DND-41 (cell line): ENCODE data around the gene RASA2.

ENCODE experiments used
- ATAC-seq: fragments of 200-7000 bp; cut with Tn5 transposase; 3 replicates; pipeline ENCODE4 v1.9.1; 2021; ENCODE audit warnings: low read depth; ENCODE audit not compliant: insufficient read depth
- DNase-seq: peaks from one replicate; pipeline ENCODE4 v3.0.0-alpha.2; 2020
- H2AFZ ChIP-seq: 2 replicates; pipeline ENCODE4 v1.6.0; 2012; ENCODE audit warnings: low read depth, low read length
- H3K27ac ChIP-seq: 2 replicates; pipeline ENCODE4 v1.5.1; 2012; ENCODE audit warnings: low read length, inconsistent platforms
- H3K27me3 ChIP-seq: fragments of 200-600 bp; sonication (generic); 2 replicates; pipeline ENCODE4 v1.6.0; 2012; ENCODE audit warnings: low read length, mild to moderate bottlenecking, inconsistent platforms; ENCODE audit not compliant: insufficient read depth, poor library complexity
- H3K36me3 ChIP-seq: 2 replicates; pipeline ENCODE4 v1.5.1; 2012; ENCODE audit warnings: low read length, inconsistent platforms; ENCODE audit not compliant: insufficient read depth
- H3K4me1 ChIP-seq: 2 replicates; pipeline ENCODE4 v1.5.1; 2012; ENCODE audit warnings: mild to moderate bottlenecking, low read length; ENCODE audit not compliant: insufficient read depth
- H3K4me2 ChIP-seq: 2 replicates; pipeline ENCODE4 v1.6.0; 2012; ENCODE audit warnings: mild to moderate bottlenecking, moderate library complexity, low read length, inconsistent platforms; ENCODE audit not compliant: insufficient read depth
- H3K4me3 ChIP-seq, 2 experiments: fragments of 200-600 bp in 1 of 2; shearing (Covaris generic) in 1 of 2; 2 replicates each; pipeline ENCODE4 v1.5.1; 2012 to 2016; ENCODE audit warnings: inconsistent platforms in 2 of 2, low read length in 2 of 2, mild to moderate bottlenecking in 2 of 2, low read depth in 1 of 2, moderate library complexity in 1 of 2
- H3K79me2 ChIP-seq: 2 replicates; pipeline ENCODE4 v1.6.0; 2012; ENCODE audit warnings: low read length, inconsistent platforms; ENCODE audit not compliant: insufficient read depth
- H3K9ac ChIP-seq: 2 replicates; pipeline ENCODE4 v1.6.0; 2012; ENCODE audit warnings: low read depth, mild to moderate bottlenecking, inconsistent platforms, low read length, moderate library complexity
- H3K9me3 ChIP-seq: 2 replicates; pipeline ENCODE4 v1.5.1; 2012; ENCODE audit warnings: low read length, moderate library complexity, mild to moderate bottlenecking, inconsistent platforms; ENCODE audit not compliant: insufficient read depth, severe bottlenecking
- H4K20me1 ChIP-seq: 2 replicates; pipeline ENCODE4 v1.6.0; 2012; ENCODE audit warnings: low read length; ENCODE audit not compliant: insufficient read depth
- EZH2 ChIP-seq: IDR thresholded peaks from 3 replicates; pipeline ENCODE4 v1.6.1; 2012; ENCODE audit warnings: borderline replicate concordance, low read depth, mild to moderate bottlenecking, moderate library complexity, low read length, inconsistent platforms; ENCODE audit not compliant: severe bottlenecking
- TF ChIP-seq, protein P1 (sequence below): IDR thresholded peaks from 2 replicates; pipeline ENCODE4 v1.5.1; 2012; ENCODE audit warnings: borderline replicate concordance, low read length, moderate library complexity, mild to moderate bottlenecking; ENCODE audit not compliant: poor library complexity, severe bottlenecking; ENCODE audit errors: extremely low read depth

Gene RASA2

DNA sequence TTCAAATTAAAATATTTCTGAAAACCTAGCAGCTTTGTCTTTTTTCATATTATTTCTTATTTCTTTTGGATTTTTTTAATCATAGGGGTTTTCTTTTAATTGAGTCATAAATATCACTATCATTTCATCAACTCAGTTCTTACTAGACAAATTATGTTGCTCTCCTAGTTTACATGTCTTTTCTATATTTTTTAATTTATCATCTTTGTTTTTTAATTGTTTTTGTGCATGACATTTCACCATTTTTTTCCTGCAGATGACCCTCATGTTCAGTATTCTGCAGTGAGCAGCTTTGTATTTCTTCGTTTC is 89.9 kb downstream of the RASA2 start:
- H3K27ac ChIP-seq, result no peak overlapping the region
- H3K9me3 ChIP-seq, result no peaks in the 10 kb centered on the region
- no peak overlapping the region for H3K4me2 ChIP-seq
- H3K4me1 ChIP-seq, result no peaks in the 10 kb centered on the region
- no peak overlapping the region for H2AFZ ChIP-seq
- no peaks in the 10 kb centered on the region for H4K20me1 ChIP-seq
- no peaks in the 10 kb centered on the region for H3K27me3 ChIP-seq
- ATAC-seq, result no peak
- H3K36me3 ChIP-seq, result peaks cover 88% of the 10 kb centered on the region
- no peak overlapping the region for H3K4me3 ChIP-seq
- TF ChIP-seq EZH2, result no peak
- TF ChIP-seq, protein P1, sequence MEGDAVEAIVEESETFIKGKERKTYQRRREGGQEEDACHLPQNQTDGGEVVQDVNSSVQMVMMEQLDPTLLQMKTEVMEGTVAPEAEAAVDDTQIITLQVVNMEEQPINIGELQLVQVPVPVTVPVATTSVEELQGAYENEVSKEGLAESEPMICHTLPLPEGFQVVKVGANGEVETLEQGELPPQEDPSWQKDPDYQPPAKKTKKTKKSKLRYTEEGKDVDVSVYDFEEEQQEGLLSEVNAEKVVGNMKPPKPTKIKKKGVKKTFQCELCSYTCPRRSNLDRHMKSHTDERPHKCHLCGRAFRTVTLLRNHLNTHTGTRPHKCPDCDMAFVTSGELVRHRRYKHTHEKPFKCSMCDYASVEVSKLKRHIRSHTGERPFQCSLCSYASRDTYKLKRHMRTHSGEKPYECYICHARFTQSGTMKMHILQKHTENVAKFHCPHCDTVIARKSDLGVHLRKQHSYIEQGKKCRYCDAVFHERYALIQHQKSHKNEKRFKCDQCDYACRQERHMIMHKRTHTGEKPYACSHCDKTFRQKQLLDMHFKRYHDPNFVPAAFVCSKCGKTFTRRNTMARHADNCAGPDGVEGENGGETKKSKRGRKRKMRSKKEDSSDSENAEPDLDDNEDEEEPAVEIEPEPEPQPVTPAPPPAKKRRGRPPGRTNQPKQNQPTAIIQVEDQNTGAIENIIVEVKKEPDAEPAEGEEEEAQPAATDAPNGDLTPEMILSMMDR, result no peak
- H3K79me2 ChIP-seq, result no peaks in the 10 kb centered on the region
- H3K9ac ChIP-seq, result no peak overlapping the region
- DNase-seq, result no peak

GRCh38 chr3:141578202-141578973 is 91.6 kb downstream of the RASA2 start:
- Histone ChIP-seq H3K36me3 (peaks cover 87% of the 10 kb centered on the region), H3K4me1 (no peaks in the 10 kb centered on the region), H3K9ac (no peak overlapping the region), H3K27me3 (no peaks in the 10 kb centered on the region), H3K4me3 (no peak overlapping the region), H3K9me3 (no peaks in the 10 kb centered on the region), H3K4me2 (no peak overlapping the region), H2AFZ (no peak overlapping the region), H4K20me1 (no peaks in the 10 kb centered on the region), H3K27ac (no peak overlapping the region), H3K79me2 (no peaks in the 10 kb centered on the region)
- TF ChIP-seq EZH2, result no peak
- TF ChIP-seq, protein P1, result no peak
- no peak for DNase-seq
- no peak for ATAC-seq

DNA sequence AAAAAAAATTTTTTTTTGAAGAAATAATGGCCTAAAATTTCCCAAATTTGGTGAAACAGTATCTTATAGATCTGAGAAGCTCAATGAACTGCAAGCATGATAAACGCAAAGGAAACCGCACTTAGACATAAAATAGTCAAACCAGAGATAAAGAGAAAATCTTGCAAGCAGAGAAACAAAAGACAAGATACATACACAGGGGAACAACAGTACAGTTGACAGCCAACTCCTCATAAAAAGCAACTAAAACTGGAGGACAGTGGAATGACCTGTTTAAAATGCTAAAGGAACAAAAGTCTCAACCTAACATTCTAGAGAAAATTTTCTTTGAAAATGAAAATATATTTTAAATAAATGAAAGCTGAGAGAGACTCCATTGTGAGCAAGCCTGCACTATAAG is 107.5 kb downstream of the RASA2 start:
- no peak for ATAC-seq
- no peak for DNase-seq
- Histone ChIP-seq H3K4me3 (no peak overlapping the region), H3K4me2 (no peak overlapping the region), H2AFZ (no peak overlapping the region), H3K27ac (no peak overlapping the region), H3K4me1 (no peaks in the 10 kb centered on the region), H3K9ac (no peak overlapping the region), H3K36me3 (peaks cover 89% of the 10 kb centered on the region), H4K20me1 (no peaks in the 10 kb centered on the region), H3K79me2 (no peaks in the 10 kb centered on the region), H3K27me3 (no peaks in the 10 kb centered on the region), H3K9me3 (no peaks in the 10 kb centered on the region)
- TF ChIP-seq EZH2, result no peak
- TF ChIP-seq, protein P1, result no peak
